C4-2B (cell line): ENCODE results near the gene FAM43B.

ENCODE experiments used
- CTCF ChIP-seq: fragments of 450-650 bp; conservative IDR thresholded peaks from 2 replicates; pipeline ENCODE4 v1.5.1; 2017; ENCODE audit warnings: mild to moderate bottlenecking
- ZFX ChIP-seq: fragments of 450-650 bp; IDR thresholded peaks from 2 replicates; pipeline ENCODE4 v1.6.1; 2017

GRCh38 chr1:20603504-20604464 lies 51.4 kb downstream of the FAM43B start:
- TF ChIP-seq CTCF (no peak), ZFX (no peak)
